Endothelial cell of hepatic sinusoid (primary cell): ENCODE measurements around the gene UBE2G2.

Experiments used
- in situ Hi-C: cut with HindIII; loops from 2 replicates; pipeline ENCODE4 v1.10.0; 2017; ENCODE audit warnings: low sequenced_read_pairs

Gene UBE2G2

DNA sequence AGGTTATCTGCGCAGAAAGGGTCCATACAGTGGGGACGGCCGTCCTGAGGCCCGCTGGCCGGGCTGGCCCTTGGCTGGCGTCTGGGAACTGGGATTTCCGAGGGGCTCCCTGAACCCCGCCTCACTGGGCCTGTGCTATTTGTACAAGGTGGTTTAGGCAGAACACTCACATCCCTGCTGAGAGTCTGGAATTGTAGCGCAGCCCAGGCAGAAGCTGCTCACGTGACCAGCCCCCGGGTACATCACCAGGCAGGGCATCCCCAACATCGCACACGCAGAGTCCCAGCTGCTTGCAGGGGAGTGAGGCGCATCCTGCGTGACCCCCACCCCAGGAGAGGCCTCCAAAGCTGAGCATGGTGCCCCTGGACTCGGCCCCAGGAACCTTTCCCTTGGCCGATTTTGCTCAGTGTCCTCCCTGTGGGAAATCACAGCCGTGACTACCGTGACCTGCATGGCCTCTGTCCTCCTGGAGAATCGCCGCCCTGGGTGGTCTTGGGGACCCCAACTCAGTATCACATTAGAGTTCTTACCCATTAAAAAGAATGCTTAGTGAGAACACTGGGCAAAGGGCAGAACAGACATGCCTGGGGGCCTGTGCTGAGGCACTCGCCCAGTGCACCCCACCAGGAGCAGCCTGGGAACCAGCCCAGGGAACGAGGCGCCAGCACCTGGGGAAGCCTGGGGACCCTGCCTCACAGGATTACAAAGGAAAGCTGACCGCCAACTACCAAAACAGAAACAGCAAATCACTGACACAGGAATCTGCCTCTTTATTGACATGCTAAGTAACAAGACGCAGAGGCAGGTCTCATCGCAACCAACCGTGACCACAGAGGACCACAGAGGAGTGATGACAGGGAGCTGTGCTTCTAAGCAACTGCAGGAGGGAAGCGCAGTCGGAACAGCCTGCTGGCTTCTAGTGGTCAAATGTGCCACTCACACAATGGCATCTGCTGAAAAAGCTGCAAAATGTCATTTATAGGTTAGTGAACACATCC, 33.5 kb downstream of the UBE2G2 start:
- in situ Hi-C loops: no loop called here

GRCh38 chr21:44766818-44767354, 34.7 kb downstream of the UBE2G2 start:
- in situ Hi-C loops: no loop called here

- in situ Hi-C loops: no loop called here
Measured at GRCh38 chr21:44766014-44766817, 35.4 kb downstream of the UBE2G2 start.

- in situ Hi-C loops: no loop called here
Measured at GRCh38 chr21:44765231-44766013, 36.2 kb downstream of the UBE2G2 start.

DNA sequence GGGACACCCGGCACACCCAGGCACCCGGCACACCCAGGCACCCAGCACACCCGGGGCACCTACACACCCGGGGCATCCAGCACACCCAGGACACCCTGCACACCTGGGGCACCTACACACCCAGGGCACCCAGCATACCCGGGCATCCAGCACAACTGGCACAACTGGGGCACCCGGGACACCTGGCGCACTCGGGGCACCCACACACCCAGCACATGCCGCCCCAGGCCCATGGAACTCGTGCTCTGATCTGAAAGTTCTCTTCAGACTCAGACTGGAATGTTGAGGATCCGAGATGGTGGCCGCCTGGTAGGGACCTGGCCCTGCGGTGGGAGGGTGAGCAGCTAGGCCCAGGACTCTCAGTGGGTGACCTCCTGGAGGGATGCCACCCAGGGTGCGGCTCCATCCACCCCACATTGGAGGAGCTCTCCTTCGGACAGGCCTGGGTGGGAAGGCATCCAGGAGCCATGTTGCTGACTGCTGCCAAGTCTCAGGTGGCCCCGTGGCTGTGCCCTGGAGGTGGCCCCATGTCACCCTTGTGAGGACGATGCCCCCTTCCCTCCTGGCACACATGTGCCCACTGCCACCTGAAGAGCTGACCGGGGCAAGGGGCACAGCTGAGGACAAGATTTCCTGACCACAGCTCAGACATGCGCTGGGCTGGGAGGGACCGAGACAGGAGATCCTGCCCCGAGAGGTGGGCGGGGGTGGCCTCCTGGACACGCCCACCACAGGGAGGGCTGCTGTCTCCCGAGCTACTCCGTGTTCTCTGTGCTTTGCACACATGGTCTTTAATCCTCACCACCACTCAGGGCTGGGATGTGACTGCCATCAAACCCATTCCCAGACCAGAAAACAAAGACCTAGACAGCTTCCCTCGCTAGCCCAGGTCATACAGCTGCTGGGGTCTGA, 37.0 kb downstream of the UBE2G2 start:
- in situ Hi-C loops: no loop called here

DNA sequence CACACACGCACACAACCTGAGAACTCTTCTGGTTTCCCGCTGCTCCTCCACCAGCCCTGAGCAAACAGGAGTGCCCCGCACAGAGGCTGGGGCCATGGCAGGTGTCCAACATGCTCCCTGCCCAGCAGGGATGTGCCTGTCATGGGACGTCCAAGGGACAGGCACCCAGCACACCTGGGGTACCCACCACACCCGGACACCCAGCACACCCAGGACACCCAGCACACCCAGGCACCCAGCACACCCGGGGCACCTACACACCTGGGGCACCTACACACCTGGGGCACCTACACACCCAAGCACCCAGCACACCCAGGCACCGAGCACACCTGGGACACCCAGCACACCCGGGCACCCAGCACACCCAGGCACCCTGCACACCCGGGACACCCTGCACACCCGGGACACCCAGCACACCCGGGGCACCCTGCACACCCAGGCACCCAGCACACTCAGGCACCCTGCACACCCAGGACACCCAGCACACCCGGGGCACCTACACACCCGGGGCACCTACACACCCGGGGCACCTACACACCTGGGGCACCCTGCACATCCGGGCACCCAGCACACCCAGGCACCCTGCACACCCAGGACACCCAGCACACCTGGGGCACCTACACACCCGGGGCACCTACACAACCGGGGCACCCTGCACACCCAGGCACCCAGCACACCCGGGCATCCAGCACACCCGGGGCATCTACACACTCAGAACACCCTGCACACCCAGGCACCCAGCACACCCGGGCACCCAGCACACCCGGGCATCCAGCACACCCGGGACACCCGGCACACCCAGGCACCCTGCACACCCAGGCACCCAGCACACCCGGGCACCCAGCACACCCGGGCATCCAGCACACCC, 37.9 kb downstream of the UBE2G2 start:
- in situ Hi-C loops: no loop called here

DNA sequence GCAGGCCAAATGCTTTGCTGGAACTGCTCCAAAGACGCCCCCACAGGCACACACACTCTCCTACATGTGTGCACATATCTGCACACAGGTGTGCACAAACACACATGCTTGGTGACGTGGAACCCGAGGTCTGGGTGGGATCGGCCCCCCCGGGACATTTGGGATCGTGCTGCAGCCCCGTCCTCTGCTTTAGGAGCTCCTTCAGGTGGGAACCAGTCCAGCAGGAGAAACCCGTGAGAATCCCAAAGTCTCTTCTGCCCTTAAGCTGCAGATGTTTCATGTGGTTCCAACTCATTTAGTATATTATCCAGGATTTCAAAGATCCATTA, 38.6 kb downstream of the UBE2G2 start:
- in situ Hi-C loops: no loop called here

- in situ Hi-C loops: no loop called here
Measured at GRCh38 chr21:44762221-44763049, 39.2 kb downstream of the UBE2G2 start.

GRCh38 chr21:44761747-44762208, 39.8 kb downstream of the UBE2G2 start:
- in situ Hi-C loops: no loop called here

- in situ Hi-C loops: no loop called here
Measured at GRCh38 chr21:44761011-44761729, 40.5 kb downstream of the UBE2G2 start.

GRCh38 chr21:44760376-44760775, 41.2 kb downstream of the UBE2G2 start:
- in situ Hi-C loops: no loop called here

GRCh38 chr21:44759628-44760285, 41.9 kb downstream of the UBE2G2 start:
- in situ Hi-C loops: no loop called here

GRCh38 chr21:44758781-44759627, 42.6 kb downstream of the UBE2G2 start:
- in situ Hi-C loops: no loop called here

- in situ Hi-C loops: no loop called here
Measured at GRCh38 chr21:44758141-44758561, 43.5 kb downstream of the UBE2G2 start.

- in situ Hi-C loops: no loop called here
Measured at GRCh38 chr21:44757731-44758130, 43.9 kb downstream of the UBE2G2 start.
